Urinary bladder (tissue), 4 donors: ENCODE data around the gene TRIM31. TPM values are rescaled to one million over a fixed set of nuclear protein-coding genes. Genes with fewer than 3 reads are reported as not detected.

Experiments used
- DNase-seq: peaks from one replicate; pipeline ENCODE4 v3.0.0-alpha.2; 2015; ENCODE audit errors: extremely low spot score
- H3K27ac ChIP-seq: one replicate; pipeline ENCODE4 v1.5.1; 2013; ENCODE audit warnings: low read depth, mild to moderate bottlenecking, moderate library complexity
- H3K36me3 ChIP-seq: one replicate; pipeline ENCODE4 v1.6.1; 2013; ENCODE audit warnings: mild to moderate bottlenecking, moderate library complexity; ENCODE audit not compliant: insufficient read depth
- H3K4me1 ChIP-seq: one replicate; pipeline ENCODE4 v1.6.1; 2013; ENCODE audit warnings: mild to moderate bottlenecking, moderate library complexity; ENCODE audit not compliant: insufficient read depth
- H3K4me3 ChIP-seq: one replicate; pipeline ENCODE4 v1.5.1; 2013; ENCODE audit warnings: low read depth, low read length
- WGBS: extraction: QIAGEN DNeasy Blood & Tissue Kit; methylation state at CpG from one replicate; pipeline ENCODE4 v1.1.7; 2013; 5-methylcytosine and 5-hydroxymethylcytosine counted together
- polyA plus RNA-seq: library from polyadenylated mRNA; stranded (reverse); fragments of 200-250 nt; gene quantifications from one replicate; pipeline ENCODE4 v1.2.3, GENCODE V29; 2013
- total RNA-seq: library from RNA; depleted of rRNA; stranded (reverse); fragments of >200 nt; gene quantifications from one replicate; pipeline ENCODE4 v1.2.3, GENCODE V29; 2014
- donor health status: healthy with polysubstance abuse.
- donor health status: healthy.

Gene TRIM31, protein sequence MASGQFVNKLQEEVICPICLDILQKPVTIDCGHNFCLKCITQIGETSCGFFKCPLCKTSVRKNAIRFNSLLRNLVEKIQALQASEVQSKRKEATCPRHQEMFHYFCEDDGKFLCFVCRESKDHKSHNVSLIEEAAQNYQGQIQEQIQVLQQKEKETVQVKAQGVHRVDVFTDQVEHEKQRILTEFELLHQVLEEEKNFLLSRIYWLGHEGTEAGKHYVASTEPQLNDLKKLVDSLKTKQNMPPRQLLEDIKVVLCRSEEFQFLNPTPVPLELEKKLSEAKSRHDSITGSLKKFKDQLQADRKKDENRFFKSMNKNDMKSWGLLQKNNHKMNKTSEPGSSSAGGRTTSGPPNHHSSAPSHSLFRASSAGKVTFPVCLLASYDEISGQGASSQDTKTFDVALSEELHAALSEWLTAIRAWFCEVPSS
- total RNA-seq (1.3 TPM), polyA plus RNA-seq (9.6 TPM)

DNA sequence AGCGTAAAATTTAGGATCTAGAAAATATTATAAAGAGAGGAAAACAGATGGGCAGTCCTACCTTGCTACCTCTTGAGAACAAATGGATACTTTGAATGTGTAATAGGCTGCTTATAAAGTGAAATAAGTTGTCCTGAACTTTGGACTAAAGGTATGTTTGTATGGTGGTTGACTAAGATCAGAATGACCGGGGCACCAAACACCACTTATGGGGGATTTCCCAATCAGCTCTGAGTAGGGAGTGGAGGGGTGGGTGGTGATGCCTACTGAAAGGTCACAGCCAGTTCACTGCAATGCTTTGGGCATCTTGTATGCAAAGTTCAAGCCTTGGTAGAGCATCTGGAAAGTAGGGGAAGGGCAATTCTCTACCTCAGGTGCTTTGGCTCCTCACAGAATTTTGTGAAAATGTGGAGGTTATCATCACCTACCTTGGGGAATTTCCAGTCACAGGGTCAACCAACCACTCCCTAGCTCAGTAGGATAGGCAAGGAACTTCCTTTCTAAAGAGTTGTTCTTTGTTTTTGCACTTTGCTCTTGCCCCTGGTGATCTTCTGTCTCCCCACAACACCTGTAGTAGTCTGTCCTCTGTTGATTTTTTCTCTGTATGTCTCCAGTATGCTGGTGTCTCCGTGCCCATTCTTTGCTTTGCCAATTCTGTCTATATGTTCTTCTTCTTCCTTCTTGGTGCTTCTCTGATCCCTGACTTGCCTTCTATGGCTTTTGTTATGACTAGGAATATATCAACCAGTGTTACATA, at the start of gene TRIM31:
Gene TRIM31 (minus strand): TSS at position 88 of the 757 bp plus-strand sequence. CDS start 285 bp downstream, outside the sequence.
- WGBS, result 77% methylated on average over 3 of the region's 3 CpGs
- H3K4me3 ChIP-seq, result peak within 1 kb of the TSS; percentile 37
- H3K27ac ChIP-seq, result peak within 1 kb of the TSS; percentile 73
- H3K36me3 ChIP-seq, result no peaks in the 10 kb centered on the region
- H3K4me1 ChIP-seq, result no peaks in the 10 kb centered on the region
- DNase-seq, result no peak

DNA sequence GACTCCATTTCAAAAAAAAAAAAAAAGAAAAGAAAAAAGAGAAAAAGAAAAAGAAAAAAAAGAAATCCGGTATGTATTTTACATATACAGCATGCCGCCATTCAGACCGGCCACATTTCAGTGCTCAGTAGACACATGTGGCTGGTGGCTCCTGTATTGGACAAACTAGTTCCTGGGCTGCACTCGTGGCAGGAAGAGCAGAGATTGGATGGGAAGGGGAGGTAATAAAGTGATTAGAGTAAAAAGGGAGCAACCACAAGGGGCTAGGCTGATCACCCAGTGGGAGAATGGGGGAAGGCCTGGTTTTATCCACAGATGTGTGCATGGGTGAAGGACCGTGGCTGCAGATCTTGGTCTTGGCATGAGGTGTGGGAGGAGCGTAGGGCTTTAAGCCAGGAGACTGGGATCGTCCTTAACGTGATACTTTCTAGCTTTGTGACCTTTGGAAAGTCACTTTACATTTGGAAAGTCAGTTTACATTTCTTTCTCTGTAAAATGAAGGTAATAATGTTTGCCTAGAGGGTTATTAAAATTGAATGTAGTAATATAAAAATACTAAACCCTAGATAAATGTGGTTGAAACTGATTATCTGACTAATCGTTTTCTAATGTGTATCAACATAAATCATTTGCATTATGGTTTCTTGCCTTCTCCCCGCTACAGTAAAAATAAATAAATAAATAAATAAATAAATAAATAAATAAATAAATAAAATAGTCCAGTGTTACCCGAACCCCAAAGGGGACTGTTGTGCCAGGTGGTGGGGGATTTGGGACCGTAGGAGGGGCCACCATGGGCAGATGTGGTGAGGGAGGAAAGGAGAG, 49.6 kb upstream of the TRIM31 start:
- no peak overlapping the region for H3K27ac ChIP-seq
- DNase-seq, result no peak

DNA sequence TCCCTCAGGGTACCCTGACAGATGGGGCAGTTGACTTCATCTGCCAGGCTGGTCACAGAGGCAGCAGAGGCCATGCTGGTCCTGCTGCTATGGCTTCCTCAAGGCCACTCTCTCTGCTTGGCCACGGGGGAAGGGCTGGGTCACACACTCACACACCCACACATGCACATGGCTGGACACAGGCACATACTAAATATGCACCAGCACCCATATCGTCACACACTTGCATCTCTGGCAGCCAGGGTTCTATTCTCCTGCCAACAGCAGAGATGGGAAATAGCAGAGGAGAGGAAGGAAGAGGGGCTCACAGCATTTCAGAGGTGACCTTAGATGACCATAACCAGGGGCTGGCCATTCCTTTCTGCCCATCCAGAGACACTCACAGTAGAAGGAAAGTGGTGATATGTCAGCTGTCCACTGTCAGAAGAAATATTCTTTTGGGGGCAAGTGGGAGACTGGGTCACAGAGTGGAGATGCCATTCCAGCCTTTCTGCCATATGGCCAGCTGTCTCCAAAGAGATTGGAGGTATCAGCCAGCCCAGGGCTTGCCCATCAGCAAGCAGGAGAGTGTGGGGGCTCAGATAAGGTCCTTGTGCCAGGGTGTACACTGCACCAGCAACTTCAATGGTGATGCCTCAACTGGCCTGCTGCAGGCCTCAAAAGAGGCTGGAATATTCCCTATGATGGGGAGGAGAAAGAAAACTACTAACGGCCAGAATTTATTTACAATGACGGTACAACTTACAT, 48.1 kb upstream of the TRIM31 start, which contains the start of gene TRIM10:
Gene TRIM10 (minus strand): TSS at position 427 of the 747 bp plus-strand sequence. CDS start 353 bp downstream, at position 74.
- no peaks in the 10 kb centered on the region for H3K4me1 ChIP-seq
- H3K36me3 ChIP-seq, result no peaks in the 10 kb centered on the region
- H3K4me3 ChIP-seq, result no peak within 1 kb of the TSS
- 74% methylated on average over 4 of the region's 4 CpGs for WGBS
- DNase-seq, result no peak
- H3K27ac ChIP-seq, result no peak within 1 kb of the TSS

More for the DNA sequence above, 49.6 kb upstream of the TRIM31 start:
- no peaks in the 10 kb centered on the region for H3K36me3 ChIP-seq
- no peaks in the 10 kb centered on the region for H3K4me1 ChIP-seq
- no peak overlapping the region for H3K4me3 ChIP-seq
- WGBS, result 78% methylated on average over 12 of the region's 12 CpGs

DNA sequence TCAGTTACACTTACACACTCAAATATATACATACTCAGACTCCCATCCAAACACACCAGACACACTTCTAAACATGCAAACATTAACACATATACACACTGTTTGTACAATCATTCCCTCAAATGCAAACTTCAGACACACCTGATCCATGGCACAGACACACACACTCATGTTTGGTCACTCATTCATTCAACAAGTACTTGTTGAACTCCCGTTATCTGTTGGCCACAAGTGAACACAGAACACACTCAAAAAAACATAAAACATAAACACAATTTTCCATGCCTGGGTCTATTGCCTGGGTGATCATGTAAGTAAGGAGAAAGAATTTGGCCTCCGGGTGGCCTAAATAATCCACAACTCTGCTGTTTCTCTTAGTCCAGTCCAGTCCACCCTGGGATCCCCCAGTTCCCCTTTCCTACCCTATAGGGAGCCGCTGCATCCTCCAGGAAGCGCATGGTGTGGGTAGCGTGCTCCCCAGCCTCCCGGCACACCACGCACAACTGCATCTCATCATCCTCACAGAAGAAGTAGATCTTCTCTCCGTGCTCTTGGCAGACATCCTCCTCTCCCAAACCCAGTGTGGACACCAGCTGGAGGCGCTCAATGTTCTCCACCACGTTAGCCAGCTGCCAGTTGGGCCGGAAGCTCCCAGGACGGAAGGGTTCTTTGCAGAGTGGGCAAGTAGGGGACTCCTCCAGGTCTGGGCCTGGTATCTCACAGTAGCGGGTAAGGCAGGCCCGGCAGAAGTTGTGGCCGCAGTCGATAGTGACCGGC, 47.3 kb upstream of the TRIM31 start:
- H3K27ac ChIP-seq, result no peak overlapping the region
- WGBS, result 78% methylated on average over 17 of the region's 17 CpGs
- no peak for DNase-seq
- H3K4me1 ChIP-seq, result no peaks in the 10 kb centered on the region
- no peak overlapping the region for H3K4me3 ChIP-seq
- H3K36me3 ChIP-seq, result no peaks in the 10 kb centered on the region

DNA sequence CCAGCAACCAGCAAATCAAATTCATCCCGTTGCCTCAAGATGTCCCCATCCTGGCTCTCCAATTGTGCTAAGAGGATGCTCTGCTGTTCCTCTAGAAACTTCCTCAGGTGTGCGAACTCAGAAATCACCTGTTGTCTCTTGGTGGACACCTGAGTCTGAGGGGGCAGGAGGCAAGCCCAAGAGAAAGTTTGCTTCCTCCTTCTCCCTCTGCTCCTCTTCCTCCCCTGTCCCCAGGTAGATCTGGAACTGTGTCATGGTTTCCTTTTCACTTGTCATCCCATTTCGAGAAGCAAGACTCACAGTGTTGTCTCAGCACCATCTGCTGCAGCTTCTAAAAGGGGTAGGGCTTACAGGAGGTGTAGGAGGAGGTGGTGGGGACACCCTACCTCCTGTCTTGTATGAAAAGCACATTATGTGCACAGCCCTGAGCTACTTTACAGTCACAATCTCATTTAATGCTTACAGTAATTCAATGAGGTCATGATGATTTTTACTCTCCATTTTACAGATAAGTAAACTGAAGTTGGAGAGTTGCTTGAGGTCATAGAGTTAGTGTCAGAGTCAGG, 45.7 kb upstream of the TRIM31 start:
- Histone ChIP-seq H3K4me3 (no peak overlapping the region), H3K36me3 (no peaks in the 10 kb centered on the region), H3K4me1 (no peaks in the 10 kb centered on the region), H3K27ac (no peak overlapping the region)
- no peak for DNase-seq
- 67% methylated on average over 3 of the region's 3 CpGs for WGBS

DNA sequence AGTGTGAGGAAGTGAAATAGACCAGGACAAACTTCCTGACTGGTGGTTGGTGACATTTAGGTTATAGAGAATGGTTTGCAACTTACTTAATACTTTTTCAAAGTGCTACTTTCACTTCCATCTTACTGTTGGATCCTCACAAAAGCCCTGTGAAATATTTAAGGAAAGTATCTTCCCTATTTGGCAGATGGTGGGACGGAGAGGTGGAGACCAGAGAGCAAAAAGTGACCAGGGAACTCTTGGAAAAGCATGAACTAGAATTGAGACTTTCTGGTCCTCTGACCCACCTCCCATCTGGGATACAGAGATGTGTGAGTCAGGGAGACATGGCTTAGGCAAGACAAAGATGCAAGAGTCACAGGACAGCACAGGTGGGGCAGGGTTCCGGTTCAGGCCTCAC, 45.1 kb upstream of the TRIM31 start:
- H3K4me1 ChIP-seq, result no peaks in the 10 kb centered on the region
- no peak overlapping the region for H3K4me3 ChIP-seq
- H3K27ac ChIP-seq, result no peak overlapping the region
- WGBS, result 83% methylated on average over 2 of the region's 2 CpGs
- no peaks in the 10 kb centered on the region for H3K36me3 ChIP-seq
- no peak for DNase-seq

DNA sequence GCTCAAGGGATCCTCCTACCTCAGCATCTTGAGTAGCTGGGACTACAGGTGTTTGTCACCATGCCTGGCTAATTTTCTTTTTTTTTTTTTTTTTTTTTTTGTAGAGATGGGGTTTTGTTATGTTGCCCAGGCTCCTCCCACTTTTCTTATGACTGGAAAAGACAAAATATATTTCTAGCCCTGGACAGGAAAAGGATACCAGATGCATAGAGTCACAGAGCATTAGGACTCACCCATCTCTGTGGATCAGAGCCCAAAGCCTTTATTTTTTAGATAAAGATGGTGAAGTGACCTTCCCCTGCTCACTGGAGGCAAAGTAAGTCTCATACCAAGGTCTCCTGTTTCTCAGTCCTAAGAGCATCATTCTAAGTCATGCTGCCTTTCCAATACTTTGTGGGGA, 44.7 kb upstream of the TRIM31 start:
- H3K27ac ChIP-seq, result no peak overlapping the region
- no peaks in the 10 kb centered on the region for H3K36me3 ChIP-seq
- no peak for DNase-seq
- H3K4me3 ChIP-seq, result no peak overlapping the region
- H3K4me1 ChIP-seq, result no peaks in the 10 kb centered on the region

DNA sequence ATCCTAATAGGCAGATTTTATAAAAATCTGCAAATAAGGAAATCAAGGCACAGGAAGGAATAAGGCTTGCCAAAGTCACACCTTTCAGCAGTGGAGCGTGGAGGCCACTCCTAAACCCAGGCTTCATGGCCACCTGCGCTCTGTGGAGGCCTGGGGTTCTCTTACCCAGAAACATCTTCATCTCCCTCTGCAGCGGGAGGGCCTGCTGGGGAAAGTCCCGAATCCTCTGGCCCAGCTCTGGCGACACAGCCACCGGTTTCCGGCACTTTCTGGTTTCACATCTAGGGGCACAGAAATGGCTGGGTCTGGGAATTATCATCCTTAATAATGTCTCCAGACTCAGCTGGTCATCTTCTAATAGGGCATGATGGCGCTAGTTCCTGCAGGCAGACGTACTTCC, 43.9 kb upstream of the TRIM31 start:
- no peaks in the 10 kb centered on the region for H3K4me1 ChIP-seq
- WGBS, result 91% methylated on average over 9 of the region's 9 CpGs
- no peak overlapping the region for H3K4me3 ChIP-seq
- no peaks in the 10 kb centered on the region for H3K36me3 ChIP-seq
- DNase-seq, result no peak
- H3K27ac ChIP-seq, result no peak overlapping the region

DNA sequence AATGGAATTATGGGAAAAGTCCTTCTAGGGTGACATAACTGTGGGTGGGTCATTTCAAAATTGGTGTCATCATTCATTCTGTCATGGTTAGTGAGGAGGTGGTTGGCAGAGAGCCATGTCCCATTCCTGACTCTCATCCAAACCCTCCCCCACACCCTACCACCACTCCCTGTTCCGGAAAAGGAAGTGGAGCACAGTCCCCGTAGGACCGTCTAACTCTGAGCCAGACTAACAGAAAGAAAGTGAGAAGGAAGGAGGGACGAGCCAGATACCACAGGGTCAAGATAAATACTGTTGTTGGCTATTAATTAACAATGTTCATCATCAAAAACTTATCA, 43.3 kb upstream of the TRIM31 start:
- DNase-seq, result no peak
- no peaks in the 10 kb centered on the region for H3K36me3 ChIP-seq
- H3K4me1 ChIP-seq, result no peaks in the 10 kb centered on the region
- H3K4me3 ChIP-seq, result no peak overlapping the region
- H3K27ac ChIP-seq, result no peak overlapping the region
- 32% methylated on average over 4 of the region's 4 CpGs for WGBS

DNA sequence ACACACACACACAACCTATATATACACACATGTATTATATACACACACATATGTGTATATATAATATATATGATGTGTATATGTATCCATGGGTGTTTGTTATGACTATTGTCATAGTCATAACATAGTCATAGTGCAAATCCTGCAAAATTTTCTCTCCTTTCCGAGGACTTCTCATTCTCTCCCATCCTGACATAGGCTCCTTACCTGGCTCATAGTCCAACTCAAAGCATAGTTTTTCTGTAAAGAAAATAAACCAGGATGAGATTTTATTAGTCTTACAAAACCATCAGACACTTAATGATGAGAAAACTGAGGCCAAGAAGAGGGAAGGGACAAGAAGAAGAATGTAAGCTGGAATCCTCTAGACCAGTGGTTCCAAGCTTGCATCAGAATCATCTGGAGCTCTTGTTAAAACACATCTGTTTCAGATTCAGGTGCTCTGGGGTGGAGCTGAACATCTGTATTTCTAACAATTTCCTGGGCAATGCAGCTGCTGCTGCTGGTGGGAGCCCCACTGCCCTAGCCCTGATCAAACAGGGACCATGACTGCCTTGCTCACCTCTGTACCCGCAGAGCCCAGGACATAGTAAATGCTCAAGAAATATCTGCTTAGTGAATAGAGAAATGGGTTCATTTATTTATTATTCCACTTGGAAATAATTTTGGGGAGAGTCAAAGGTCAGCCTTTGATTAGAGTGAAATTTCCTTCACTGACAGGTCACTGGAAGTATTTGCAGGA, 42.8 kb upstream of the TRIM31 start:
- Histone ChIP-seq H3K4me3 (no peak overlapping the region), H3K36me3 (no peaks in the 10 kb centered on the region), H3K4me1 (no peaks in the 10 kb centered on the region), H3K27ac (no peak overlapping the region)
- DNase-seq, result no peak
- WGBS, result 84% methylated on average over 2 of the region's 2 CpGs

DNA sequence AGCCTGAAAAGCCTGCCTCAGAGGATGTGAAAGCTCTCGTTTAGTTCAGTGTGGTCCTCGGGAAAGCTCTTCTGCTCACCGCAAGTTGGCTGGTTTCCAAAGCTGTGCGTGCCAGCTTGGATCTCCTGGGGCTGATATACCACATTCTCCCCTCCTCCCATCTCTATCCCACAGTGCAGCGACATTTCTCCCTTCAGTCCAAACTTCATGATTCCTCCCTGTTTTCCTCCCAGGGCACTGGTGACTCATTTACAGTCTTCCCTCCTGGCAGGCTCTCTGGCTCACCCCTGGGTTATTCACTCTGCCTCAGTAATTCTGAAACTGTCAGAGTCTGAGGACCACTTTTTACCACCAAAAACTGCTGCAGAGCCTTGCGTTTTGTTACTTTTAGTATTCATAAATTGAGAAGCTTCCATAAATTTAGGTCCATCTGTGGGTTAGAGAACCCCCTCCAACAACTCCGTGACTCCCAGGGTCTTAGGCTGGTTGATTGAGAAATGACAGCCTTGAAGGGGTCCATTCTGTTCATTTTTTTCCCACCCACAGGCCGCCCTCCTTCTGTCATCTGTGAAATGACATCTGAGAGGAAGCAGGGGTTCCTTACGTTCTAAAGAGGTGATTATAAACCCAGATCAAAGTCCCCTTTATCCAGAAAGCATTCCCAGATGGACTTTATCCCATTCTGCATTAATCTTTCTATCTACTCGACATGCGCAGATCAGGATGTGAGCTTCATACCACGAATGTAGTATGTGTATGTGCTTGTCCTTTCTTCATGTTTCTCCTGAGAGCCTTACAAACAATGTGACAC, 42.0 kb upstream of the TRIM31 start:
- H3K4me1 ChIP-seq, result no peaks in the 10 kb centered on the region

More for the DNA sequence above, 42.0 kb upstream of the TRIM31 start:
- H3K36me3 ChIP-seq, result no peaks in the 10 kb centered on the region
- no peak for DNase-seq
- no peak overlapping the region for H3K27ac ChIP-seq
- H3K4me3 ChIP-seq, result no peak overlapping the region
- 33% methylated on average over 12 of the region's 12 CpGs for WGBS
